OCI-LY7 (cell line): ENCODE data around the gene PLPP3. TPM values are rescaled to one million over a fixed set of nuclear protein-coding genes. Genes with fewer than 3 reads are reported as not detected.
A peak's percentile ranks its signal among the peaks of the same experiment; 100 is the strongest.

Experiments used
- BruUV-seq: library from RNA; stranded (reverse); fragments of 400-500 nt; replicated peaks from 2 replicates; lab custom pipeline; 2021; lab: Mats Ljungman, UMichigan
- CTCF ChIA-PET: fragments of 300-600 bp; sonication (Branson Sonifier 250); formaldehyde crosslinking; loops from one replicate; lab custom pipeline; 2022; ENCODE audit warnings: antibody characterized with exemption; ENCODE audit not compliant: unreplicated experiment; lab: Charles Lee
- POLR2A ChIA-PET: fragments of 300-600 bp; sonication (Branson Sonifier 250); formaldehyde crosslinking; loops from one replicate; lab custom pipeline; 2022; ENCODE audit warnings: antibody characterized with exemption; lab: Charles Lee
- DNase-seq: peaks from one replicate; pipeline ENCODE4 v3.0.0-alpha.2; 2015; ENCODE audit warnings: low spot score
- H2AFZ ChIP-seq: fragments of 200-600 bp; sonication (generic), shearing (Covaris generic); 2 replicates; pipeline ENCODE4 v1.6.1; 2014; ENCODE audit warnings: mild to moderate bottlenecking, antibody characterized with exemption, low read length, moderate library complexity
- H3K27ac ChIP-seq: fragments of 200-600 bp; sonication (generic); 2 replicates; pipeline ENCODE4 v1.5.1; 2014; ENCODE audit warnings: mixed run types, low read depth, mild to moderate bottlenecking, moderate library complexity, low read length, inconsistent platforms; ENCODE audit not compliant: poor library complexity, severe bottlenecking
- H3K36me3 ChIP-seq: fragments of 200-600 bp; sonication (generic); 2 replicates; pipeline ENCODE4 v1.6.1; 2014; ENCODE audit warnings: mild to moderate bottlenecking, antibody characterized with exemption, low read length, moderate library complexity, mixed read lengths; ENCODE audit not compliant: insufficient read depth
- H3K4me1 ChIP-seq: fragments of 200-600 bp; sonication (generic); 2 replicates; pipeline ENCODE4 v1.5.1; 2014; ENCODE audit warnings: mild to moderate bottlenecking, low read length; ENCODE audit not compliant: insufficient read depth, poor library complexity, severe bottlenecking
- H3K4me2 ChIP-seq: fragments of 200-600 bp; sonication (generic); 2 replicates; pipeline ENCODE4 v1.6.1; 2014; ENCODE audit warnings: mild to moderate bottlenecking, low read length
- H3K4me3 ChIP-seq: fragments of 200-600 bp; sonication (generic); 2 replicates; pipeline ENCODE4 v1.5.1; 2014; ENCODE audit warnings: mild to moderate bottlenecking, low read depth, low read length; ENCODE audit not compliant: poor library complexity, severe bottlenecking
- H3K79me2 ChIP-seq: fragments of 200-600 bp; sonication (generic); 2 replicates; pipeline ENCODE4 v1.6.1; 2016; ENCODE audit warnings: low read depth, mild to moderate bottlenecking, low read length, moderate library complexity, mixed read lengths; ENCODE audit not compliant: insufficient read depth
- H3K9me2 ChIP-seq: fragments of 200-600 bp; sonication (generic); 2 replicates; pipeline ENCODE4 v1.6.1; 2016; ENCODE audit warnings: mild to moderate bottlenecking, low read length, mixed read lengths; ENCODE audit not compliant: insufficient read depth
- H3K9me3 ChIP-seq: fragments of 200-600 bp; sonication (generic); 2 replicates; pipeline ENCODE4 v1.6.1; 2014; ENCODE audit warnings: mild to moderate bottlenecking, mixed run types, low read length, mixed read lengths
- H4K20me1 ChIP-seq: fragments of 200-600 bp; sonication (generic); 2 replicates; pipeline ENCODE4 v1.6.1; 2014; ENCODE audit warnings: mild to moderate bottlenecking, antibody characterized with exemption, low read length, moderate library complexity, mixed read lengths; ENCODE audit not compliant: insufficient read depth
- EZH2phosphoT487 ChIP-seq: fragments of 200-600 bp; sonication (generic); IDR thresholded peaks from 2 replicates; pipeline ENCODE4 v1.6.1; 2018; ENCODE audit warnings: low read depth, borderline replicate concordance, mild to moderate bottlenecking, mixed run types, antibody characterized with exemption, low read length, moderate library complexity, mixed read lengths
- intact Hi-C: fragments of 100-400 bp; cut with micrococcal nuclease; formaldehyde crosslinking; loops from one replicate; pipeline ENCODE4 v1.10.0; 2022; ENCODE audit not compliant: unreplicated experiment
- total RNA-seq, 2 experiments: library from RNA; depleted of rRNA in 1 of 2; stranded (reverse); fragments of >200 nt in 1 of 2; shearing (Covaris generic) in 1 of 2; gene quantifications; 2 replicates each; pipeline ENCODE4 v1.2.3, GENCODE V29; 2014 to 2022
- TF ChIP-seq, protein P1 (sequence below): fragments of 200-600 bp; sonication (generic); conservative IDR thresholded peaks from 2 replicates; pipeline ENCODE4 v1.5.1; 2014; ENCODE audit warnings: mild to moderate bottlenecking, antibody characterized with exemption, low read length, moderate library complexity, mixed read lengths

Gene PLPP3
- total RNA-seq, 2 experiments from 2014 or later: 0.92 to 1.7 TPM

DNA sequence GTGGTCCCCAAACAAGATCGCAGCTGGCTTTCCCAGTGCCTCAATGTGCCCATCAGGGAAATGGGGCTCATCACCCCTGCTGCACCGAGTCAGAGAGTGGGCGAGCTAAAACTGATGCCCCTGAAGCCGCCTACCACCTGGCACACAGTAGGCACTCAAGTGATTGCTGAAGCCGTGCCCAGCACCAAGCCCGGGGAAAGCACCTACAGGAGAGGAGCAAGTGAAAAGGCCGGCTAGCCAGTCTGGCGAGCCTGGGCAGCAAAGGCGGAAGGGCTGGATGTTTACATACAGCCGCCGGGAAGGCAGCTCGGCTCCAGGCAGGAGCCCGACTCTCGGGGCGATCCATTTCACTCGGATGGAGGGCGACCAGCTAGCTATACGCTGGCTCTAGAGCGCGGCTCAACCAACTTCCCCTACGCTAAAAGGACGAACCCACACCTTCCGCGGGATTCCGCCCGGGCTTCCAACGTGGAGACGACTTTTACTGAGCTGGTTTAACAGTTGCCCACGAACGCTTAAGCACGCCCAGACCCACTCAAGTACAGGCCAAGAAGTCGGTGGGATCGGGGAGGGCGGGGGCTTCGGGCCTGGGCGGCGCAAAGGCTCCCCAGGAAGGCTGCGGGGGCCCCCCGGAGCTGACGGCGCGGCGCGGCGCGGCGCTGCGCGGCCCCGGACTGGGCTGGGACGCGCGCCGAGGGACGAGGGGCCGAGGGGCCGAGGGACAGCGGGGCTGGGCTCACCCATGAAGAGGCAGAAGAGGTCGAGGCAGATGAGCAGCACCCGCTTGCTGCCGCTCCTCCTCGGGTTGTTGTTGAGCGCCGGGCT lies 1.0 kb downstream of the PLPP3 start:
- Histone ChIP-seq H3K9me3 (no peaks in the 10 kb centered on the region), H3K4me2 (peak overlapping the region; percentile 73), H3K9me2 (no peaks in the 10 kb centered on the region), H3K79me2 (no peaks in the 10 kb centered on the region), H3K4me1 (peaks cover 53% of the 10 kb centered on the region), H3K27ac (peak overlapping the region; percentile 22), H3K36me3 (no peaks in the 10 kb centered on the region), H3K4me3 (peak overlapping the region; percentile 83), H4K20me1 (no peaks in the 10 kb centered on the region), H2AFZ (peak overlapping the region; percentile 70)
- TF ChIP-seq EZH2phosphoT487: no peak
- TF ChIP-seq, protein P1, sequence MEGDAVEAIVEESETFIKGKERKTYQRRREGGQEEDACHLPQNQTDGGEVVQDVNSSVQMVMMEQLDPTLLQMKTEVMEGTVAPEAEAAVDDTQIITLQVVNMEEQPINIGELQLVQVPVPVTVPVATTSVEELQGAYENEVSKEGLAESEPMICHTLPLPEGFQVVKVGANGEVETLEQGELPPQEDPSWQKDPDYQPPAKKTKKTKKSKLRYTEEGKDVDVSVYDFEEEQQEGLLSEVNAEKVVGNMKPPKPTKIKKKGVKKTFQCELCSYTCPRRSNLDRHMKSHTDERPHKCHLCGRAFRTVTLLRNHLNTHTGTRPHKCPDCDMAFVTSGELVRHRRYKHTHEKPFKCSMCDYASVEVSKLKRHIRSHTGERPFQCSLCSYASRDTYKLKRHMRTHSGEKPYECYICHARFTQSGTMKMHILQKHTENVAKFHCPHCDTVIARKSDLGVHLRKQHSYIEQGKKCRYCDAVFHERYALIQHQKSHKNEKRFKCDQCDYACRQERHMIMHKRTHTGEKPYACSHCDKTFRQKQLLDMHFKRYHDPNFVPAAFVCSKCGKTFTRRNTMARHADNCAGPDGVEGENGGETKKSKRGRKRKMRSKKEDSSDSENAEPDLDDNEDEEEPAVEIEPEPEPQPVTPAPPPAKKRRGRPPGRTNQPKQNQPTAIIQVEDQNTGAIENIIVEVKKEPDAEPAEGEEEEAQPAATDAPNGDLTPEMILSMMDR: no peak
- peak; percentile 30 for DNase-seq
- CTCF ChIA-PET: no interaction called here
- POLR2A ChIA-PET: interaction anchor here (0.7 to 2.4 kb wide), 4 partner anchors 17 to 142 kb away, joined by 3 to 9 read pairs (median 4); no protein-coding TSS in a partner anchor
- intact Hi-C loops: loop anchor here (2.0 kb wide), 1 partner anchor 106 kb away; no protein-coding TSS in a partner anchor
- no TSS peak for BruUV-seq

DNA sequence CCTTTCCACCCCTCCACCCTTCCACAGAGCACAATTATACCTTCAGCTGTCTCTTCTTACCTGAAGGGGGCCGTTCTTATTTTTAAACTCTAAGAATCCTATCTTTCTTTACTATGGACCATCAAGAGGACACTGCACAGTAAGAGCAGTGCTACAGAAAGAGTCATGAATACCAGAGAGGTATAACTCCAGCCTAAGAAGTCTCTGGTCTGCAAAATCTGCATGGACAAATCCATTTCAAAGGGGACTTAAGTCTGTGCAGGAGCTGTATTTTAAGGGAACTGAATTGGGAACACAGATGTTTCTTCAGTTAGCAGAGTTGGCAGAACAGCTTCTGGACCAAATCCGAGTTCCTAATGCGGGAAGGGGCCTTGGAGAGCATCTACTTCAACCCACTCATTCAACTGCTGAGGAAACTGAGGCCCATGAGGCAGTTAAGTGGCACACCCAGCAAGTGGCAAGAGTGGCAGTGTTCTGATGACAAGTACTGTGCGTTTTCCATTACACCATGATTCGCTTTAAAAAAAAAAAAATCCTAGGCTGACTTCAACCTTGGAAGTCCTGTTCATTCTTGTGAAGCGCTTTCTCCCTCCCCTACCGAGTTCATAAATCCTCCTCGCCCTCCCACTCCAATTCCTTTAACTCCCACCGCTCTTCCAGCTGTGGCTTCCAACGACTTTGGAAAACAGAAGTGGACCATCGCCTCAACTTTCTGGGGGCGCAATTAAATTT lies 1.8 kb downstream of the PLPP3 start:
- intact Hi-C loops: loop anchor here (1.0 to 2.0 kb wide), 2 partner anchors 105 to 144 kb away; no protein-coding TSS in a partner anchor

More for the DNA sequence above, 1.8 kb downstream of the PLPP3 start:
- no peak for DNase-seq
- Histone ChIP-seq H3K4me2 (peak overlapping the region; percentile 73), H3K9me2 (no peaks in the 10 kb centered on the region), H4K20me1 (no peaks in the 10 kb centered on the region), H2AFZ (peak overlapping the region; percentile 70; the same call in 1 of the 2 replicates), H3K4me3 (peak overlapping the region; percentile 83), H3K36me3 (no peaks in the 10 kb centered on the region), H3K9me3 (no peaks in the 10 kb centered on the region), H3K79me2 (no peaks in the 10 kb centered on the region), H3K27ac (peak overlapping the region; percentile 46), H3K4me1 (peaks cover 60% of the 10 kb centered on the region)
- no peak for TF ChIP-seq EZH2phosphoT487
- TF ChIP-seq, protein P1: peak; percentile 40; the same call in 1 of the 2 replicates
- CTCF ChIA-PET: interaction anchor here (0.9 to 2.0 kb wide), 4 partner anchors 7 to 144 kb away, joined by 3 to 9 read pairs (median 6); no protein-coding TSS in a partner anchor
- BruUV-seq: no TSS peak
- POLR2A ChIA-PET: interaction anchor here (0.6 to 4.3 kb wide), 12 partner anchors 13 to 169 kb away, joined by 3 to 30 read pairs (median 4); no protein-coding TSS in a partner anchor
